IPS-18a (cell line): Measurements from ENCODE around the gene STX10.

Experiments used
- H3K27ac ChIP-seq: one replicate; pipeline ENCODE4 v1.5.1; 2013; ENCODE audit warnings: low read length
- H3K27me3 ChIP-seq: one replicate; pipeline ENCODE4 v1.6.1; 2013; ENCODE audit warnings: mild to moderate bottlenecking, low read length; ENCODE audit not compliant: control insufficient read depth, insufficient read depth
- H3K36me3 ChIP-seq: one replicate; pipeline ENCODE4 v1.6.1; 2013; ENCODE audit warnings: low read depth, low read length; ENCODE audit not compliant: control insufficient read depth
- H3K4me1 ChIP-seq: one replicate; pipeline ENCODE4 v1.6.1; 2013; ENCODE audit warnings: low read depth, low read length; ENCODE audit not compliant: control insufficient read depth
- H3K4me3 ChIP-seq: one replicate; pipeline ENCODE4 v1.5.1; 2013; ENCODE audit warnings: low read length
- H3K9ac ChIP-seq: one replicate; pipeline ENCODE4 v1.6.1; 2013; ENCODE audit warnings: mild to moderate bottlenecking, low read length, moderate library complexity
- H3K9me3 ChIP-seq: one replicate; pipeline ENCODE4 v1.6.1; 2013; ENCODE audit warnings: low read depth, low read length; ENCODE audit not compliant: control insufficient read depth

Gene STX10

DNA sequence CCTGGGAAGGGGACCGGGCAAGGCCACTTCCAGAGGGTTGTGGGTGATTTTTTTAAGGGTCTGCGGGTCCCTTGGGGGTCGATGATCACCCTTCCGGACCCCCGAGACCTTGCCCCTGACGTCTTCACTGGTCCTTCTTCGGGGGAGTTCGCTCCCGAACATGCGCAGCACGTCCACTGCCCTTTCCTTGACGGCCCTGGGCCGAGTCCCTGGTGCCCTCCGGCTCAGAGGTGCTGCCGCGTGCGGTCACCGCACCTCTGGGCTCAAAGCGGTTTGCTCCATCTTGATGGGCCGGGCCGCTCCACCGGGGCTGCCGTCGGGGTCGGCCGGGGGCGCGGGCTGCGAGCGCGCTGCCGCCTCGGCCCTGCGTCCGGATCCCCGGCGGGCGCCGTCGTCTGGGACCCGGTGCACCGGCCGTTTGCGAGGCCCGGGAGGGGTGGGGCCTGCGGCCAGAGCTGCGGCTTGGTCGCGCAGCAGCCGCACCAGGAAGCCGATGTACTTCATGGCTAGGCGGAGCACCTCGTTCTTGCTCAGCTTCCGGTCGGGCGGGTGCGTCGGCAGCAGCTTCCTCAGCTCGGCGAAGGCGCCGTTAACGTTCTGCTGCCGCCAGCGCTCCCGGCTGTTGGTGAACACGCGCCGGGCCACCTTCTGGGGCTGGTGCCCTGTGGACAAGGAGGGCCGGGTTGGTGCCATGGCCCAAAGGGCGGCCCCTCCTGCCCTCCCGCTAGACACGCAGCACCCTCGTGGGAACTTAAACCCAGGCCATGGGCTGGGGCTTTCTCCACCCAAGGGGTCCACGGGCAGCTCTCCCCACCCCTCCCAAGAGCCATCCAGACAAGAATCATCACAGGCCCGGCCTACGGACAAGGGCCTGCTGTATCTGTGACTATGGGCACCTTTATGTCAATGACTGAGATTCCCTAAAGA is 50.8 kb downstream of the STX10 start:
- Histone ChIP-seq H3K27me3 (peaks cover 90% of the 10 kb centered on the region), H3K9me3 (no peaks in the 10 kb centered on the region), H3K36me3 (no peaks in the 10 kb centered on the region), H3K4me1 (peaks cover 9% of the 10 kb centered on the region), H3K4me3 (no peak overlapping the region), H3K27ac (no peak overlapping the region), H3K9ac (no peak overlapping the region)

DNA sequence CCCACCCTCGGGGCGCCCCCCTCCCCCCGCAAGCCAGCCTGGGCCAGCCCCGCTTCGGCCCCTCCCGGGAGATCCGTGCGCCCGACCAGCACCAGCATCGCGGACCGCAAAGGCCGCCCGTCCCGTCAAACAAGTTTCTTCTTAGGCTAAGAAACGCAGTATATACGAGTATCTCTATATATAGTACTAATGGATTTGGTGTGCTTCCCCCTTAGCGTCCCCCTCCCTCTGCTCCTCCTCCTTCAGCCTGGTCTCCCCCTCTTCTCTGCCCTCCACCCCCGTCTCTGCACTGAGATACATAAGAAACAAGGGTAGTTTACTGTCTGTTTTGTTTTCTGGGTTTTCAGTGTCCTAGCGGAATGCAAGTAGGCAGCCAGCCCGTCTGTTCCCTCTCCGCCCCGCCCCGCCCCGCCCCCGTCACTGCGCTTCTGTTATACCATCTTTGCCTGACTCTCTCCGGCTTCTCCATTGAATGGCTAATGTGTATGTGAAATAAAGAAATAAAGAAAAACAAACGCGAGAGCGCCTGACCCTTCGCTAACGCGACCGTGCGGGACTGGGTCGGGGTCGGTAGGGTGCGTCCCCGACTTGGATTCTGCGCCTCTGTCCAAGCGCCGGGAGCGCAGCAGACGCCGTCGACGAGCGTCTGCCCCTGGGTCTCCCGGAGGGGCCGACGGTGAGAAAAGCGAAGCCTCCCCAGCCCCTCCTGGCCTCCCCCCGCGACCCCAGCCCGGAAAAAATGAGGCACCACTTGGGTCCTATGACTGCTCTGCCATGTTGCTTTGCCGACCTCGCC is 51.7 kb downstream of the STX10 start:
- Histone ChIP-seq H3K4me1 (peaks cover 10% of the 10 kb centered on the region), H3K27ac (no peak overlapping the region), H3K9ac (no peak overlapping the region), H3K27me3 (peaks cover 98% of the 10 kb centered on the region), H3K9me3 (no peaks in the 10 kb centered on the region), H3K4me3 (no peak overlapping the region), H3K36me3 (no peaks in the 10 kb centered on the region)

- Histone ChIP-seq H3K9ac (no peak overlapping the region), H3K36me3 (no peaks in the 10 kb centered on the region), H3K27ac (no peak overlapping the region), H3K4me1 (peaks cover 6% of the 10 kb centered on the region), H3K9me3 (no peaks in the 10 kb centered on the region), H3K27me3 (peaks cover 98% of the 10 kb centered on the region), H3K4me3 (no peak overlapping the region)
Measured at GRCh38 chr19:13097463-13098258, 52.5 kb downstream of the STX10 start.

GRCh38 chr19:13097033-13097462 is 53.1 kb downstream of the STX10 start:
- H3K9me3 ChIP-seq, result no peaks in the 10 kb centered on the region
- H3K4me3 ChIP-seq, result no peak overlapping the region
- peaks cover 6% of the 10 kb centered on the region for H3K4me1 ChIP-seq
- no peak overlapping the region for H3K27ac ChIP-seq
- peaks cover 99% of the 10 kb centered on the region for H3K27me3 ChIP-seq
- H3K9ac ChIP-seq, result no peak overlapping the region
- no peaks in the 10 kb centered on the region for H3K36me3 ChIP-seq

- peak overlapping the region; percentile 38 for H3K4me3 ChIP-seq
- no peaks in the 10 kb centered on the region for H3K36me3 ChIP-seq
- peaks cover 12% of the 10 kb centered on the region for H3K4me1 ChIP-seq
- no peak overlapping the region for H3K27ac ChIP-seq
- no peaks in the 10 kb centered on the region for H3K9me3 ChIP-seq
- H3K9ac ChIP-seq, result no peak overlapping the region
- H3K27me3 ChIP-seq, result peaks cover 99% of the 10 kb centered on the region
Measured at GRCh38 chr19:13095934-13096927, 53.9 kb downstream of the STX10 start.

GRCh38 chr19:13095393-13095784 is 54.8 kb downstream of the STX10 start:
- no peaks in the 10 kb centered on the region for H3K36me3 ChIP-seq
- peaks cover 97% of the 10 kb centered on the region for H3K27me3 ChIP-seq
- H3K27ac ChIP-seq, result no peak overlapping the region
- no peaks in the 10 kb centered on the region for H3K9me3 ChIP-seq
- H3K4me1 ChIP-seq, result peaks cover 13% of the 10 kb centered on the region
- peak overlapping the region; percentile 38 for H3K4me3 ChIP-seq
- H3K9ac ChIP-seq, result no peak overlapping the region

DNA sequence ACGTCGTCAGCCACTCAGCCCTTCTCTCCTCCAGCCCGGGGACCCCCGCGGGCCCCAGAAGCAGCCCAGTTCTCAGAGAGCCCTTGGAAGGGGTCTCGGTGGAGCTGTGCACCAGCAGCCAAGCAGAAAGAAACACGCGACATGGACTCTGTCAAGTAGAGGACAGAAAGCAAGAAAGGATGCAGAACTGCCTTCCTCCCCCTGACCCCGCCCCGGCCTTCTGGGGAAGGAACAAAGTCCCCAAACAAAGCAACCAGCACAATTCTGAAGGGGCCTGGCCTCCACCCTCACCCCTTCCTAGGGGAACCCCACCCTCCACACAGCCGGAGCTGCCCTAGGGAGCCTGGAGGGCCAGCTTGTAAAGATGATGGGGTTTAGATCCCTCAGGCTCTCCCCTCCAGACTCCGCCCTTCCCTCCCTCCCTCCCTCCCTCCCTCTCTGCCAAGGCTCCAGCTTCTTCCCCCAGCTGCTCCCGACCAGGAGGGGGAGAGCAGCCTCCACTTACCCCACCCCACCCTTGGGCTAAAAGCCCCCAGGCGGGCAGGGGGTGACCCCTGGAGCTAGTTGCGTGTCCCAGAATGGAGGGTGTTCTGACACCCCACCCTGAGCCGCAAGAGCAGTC is 55.3 kb downstream of the STX10 start:
- Histone ChIP-seq H3K9ac (no peak overlapping the region), H3K4me3 (no peak overlapping the region), H3K36me3 (no peaks in the 10 kb centered on the region), H3K9me3 (no peaks in the 10 kb centered on the region), H3K27me3 (peaks cover 92% of the 10 kb centered on the region), H3K27ac (no peak overlapping the region), H3K4me1 (peaks cover 13% of the 10 kb centered on the region)

GRCh38 chr19:13094106-13094504 is 56.1 kb downstream of the STX10 start:
- Histone ChIP-seq H3K36me3 (no peaks in the 10 kb centered on the region), H3K27ac (no peak overlapping the region), H3K9ac (no peak overlapping the region), H3K4me1 (peaks cover 13% of the 10 kb centered on the region), H3K9me3 (no peaks in the 10 kb centered on the region), H3K27me3 (peaks cover 85% of the 10 kb centered on the region), H3K4me3 (no peak overlapping the region)
